Thoracic aorta (tissue), 2 donors: ENCODE measurements around the gene KLHL3. TPM values are rescaled to one million over a fixed set of nuclear protein-coding genes. Genes with fewer than 3 reads are reported as not detected.

Source experiments
- ATAC-seq: fragments of 150-250 bp; one replicate; pipeline ENCODE4 v1.8.0; 2017; ENCODE audit warnings: low read depth; ENCODE audit not compliant: insufficient number of reproducible peaks, low FRiP score
- DNase-seq: peaks from one replicate; pipeline ENCODE4 v3.0.0-alpha.2; 2020; ENCODE audit warnings: low spot score
- H3K27ac ChIP-seq, 2 donors: fragments of 200-600 bp; sonication (generic); 1 replicate in 1 of 2; 2 replicates in 1 of 2; pipeline ENCODE4 v1.5.1; 2016; ENCODE audit warnings: mild to moderate bottlenecking in 2 of 2, moderate library complexity in 2 of 2
- H3K27me3 ChIP-seq: fragments of 200-600 bp; sonication (generic); replicated peaks from 2 replicates; pipeline ENCODE4 v1.6.0; 2016; ENCODE audit warnings: mild to moderate bottlenecking; ENCODE audit not compliant: insufficient read depth
- H3K36me3 ChIP-seq: fragments of 200-600 bp; sonication (generic); one replicate; pipeline ENCODE4 v1.5.1; 2016
- H3K4me1 ChIP-seq, 2 donors: fragments of 200-600 bp; sonication (generic); 1 replicate in 1 of 2; 2 replicates in 1 of 2; pipeline versions ENCODE4 v1.5.1 to v1.6.0; 2016; ENCODE audit warnings: low read depth in 2 of 2, mild to moderate bottlenecking in 1 of 2; ENCODE audit not compliant: control insufficient read depth in 1 of 2
- H3K4me3 ChIP-seq: fragments of 200-600 bp; sonication (generic); 2 replicates; pipeline ENCODE4 v1.5.1; 2016; ENCODE audit warnings: mild to moderate bottlenecking
- H3K9me3 ChIP-seq: fragments of 200-600 bp; sonication (generic); 2 replicates; pipeline ENCODE4 v1.5.1; 2016
- total RNA-seq, 2 donors: library from RNA; depleted of rRNA; stranded (reverse); fragments of >200 nt; gene quantifications; one replicate each; pipeline versions ENCODE4 v1.1.0 to v1.2.3, GENCODE V29; 2016
- TF ChIP-seq, protein P1 (sequence below): fragments of 200-600 bp; sonication (generic); IDR thresholded peaks from one replicate; pipeline ENCODE4 v1.5.1; 2019; ENCODE audit warnings: antibody characterized with exemption

KLHL3 gene
- total RNA-seq, 2 donors from 2014 or later = 9.1 to 12.8 TPM

DNA sequence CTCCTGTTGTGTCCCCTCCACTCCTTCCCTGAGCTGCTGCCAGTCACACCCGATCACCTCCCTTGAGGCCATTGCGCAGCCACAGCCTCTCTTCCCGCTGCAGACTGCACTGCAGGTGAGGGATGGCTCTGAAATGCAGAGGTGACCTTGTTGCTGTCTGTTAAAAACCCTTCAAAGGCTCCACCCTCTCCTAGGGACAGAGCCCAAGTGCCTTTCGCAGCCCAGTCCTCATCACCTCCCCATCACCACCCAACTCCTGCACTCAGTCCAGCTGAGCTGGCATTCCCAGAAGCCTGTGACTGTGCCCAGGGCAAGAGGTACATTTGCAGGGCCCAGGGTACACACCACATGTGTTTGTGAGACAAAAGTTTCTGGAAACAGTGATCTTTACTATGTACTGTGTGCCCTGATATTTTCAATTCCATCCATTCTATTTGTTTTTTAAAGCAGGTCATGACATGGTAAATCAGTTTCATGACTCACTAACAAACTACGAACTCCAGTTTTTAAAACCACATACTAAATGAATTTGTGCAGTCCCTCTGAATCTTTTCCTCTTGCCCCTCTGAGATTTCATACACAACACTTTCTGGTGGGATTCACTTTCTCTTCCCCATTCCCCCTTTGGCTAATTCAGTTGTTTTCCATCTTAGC is 163.7 kb downstream of the KLHL3 start:
- H3K27me3 ChIP-seq = no peaks in the 10 kb centered on the region
- TF ChIP-seq, protein P1, sequence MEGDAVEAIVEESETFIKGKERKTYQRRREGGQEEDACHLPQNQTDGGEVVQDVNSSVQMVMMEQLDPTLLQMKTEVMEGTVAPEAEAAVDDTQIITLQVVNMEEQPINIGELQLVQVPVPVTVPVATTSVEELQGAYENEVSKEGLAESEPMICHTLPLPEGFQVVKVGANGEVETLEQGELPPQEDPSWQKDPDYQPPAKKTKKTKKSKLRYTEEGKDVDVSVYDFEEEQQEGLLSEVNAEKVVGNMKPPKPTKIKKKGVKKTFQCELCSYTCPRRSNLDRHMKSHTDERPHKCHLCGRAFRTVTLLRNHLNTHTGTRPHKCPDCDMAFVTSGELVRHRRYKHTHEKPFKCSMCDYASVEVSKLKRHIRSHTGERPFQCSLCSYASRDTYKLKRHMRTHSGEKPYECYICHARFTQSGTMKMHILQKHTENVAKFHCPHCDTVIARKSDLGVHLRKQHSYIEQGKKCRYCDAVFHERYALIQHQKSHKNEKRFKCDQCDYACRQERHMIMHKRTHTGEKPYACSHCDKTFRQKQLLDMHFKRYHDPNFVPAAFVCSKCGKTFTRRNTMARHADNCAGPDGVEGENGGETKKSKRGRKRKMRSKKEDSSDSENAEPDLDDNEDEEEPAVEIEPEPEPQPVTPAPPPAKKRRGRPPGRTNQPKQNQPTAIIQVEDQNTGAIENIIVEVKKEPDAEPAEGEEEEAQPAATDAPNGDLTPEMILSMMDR = no peak
- H3K4me3 ChIP-seq = no peak overlapping the region
- ATAC-seq = no peak
- no peaks in the 10 kb centered on the region for H3K4me1 ChIP-seq
- H3K9me3 ChIP-seq = no peaks in the 10 kb centered on the region
- H3K27ac ChIP-seq = no peak overlapping the region
- DNase-seq = no peak
- H3K36me3 ChIP-seq = no peaks in the 10 kb centered on the region

- no peak overlapping the region for H3K27ac ChIP-seq
- ATAC-seq = no peak
- no peaks in the 10 kb centered on the region for H3K9me3 ChIP-seq
- TF ChIP-seq, protein P1 = no peak
- DNase-seq = no peak
- H3K4me3 ChIP-seq = no peak overlapping the region
- H3K36me3 ChIP-seq = no peaks in the 10 kb centered on the region
- H3K4me1 ChIP-seq = peaks cover 0 to 19% of the 10 kb centered on the region in 2 donors
- H3K27me3 ChIP-seq = no peaks in the 10 kb centered on the region
Measured at GRCh38 chr5:137570070-137570469, 165.8 kb downstream of the KLHL3 start.

Other genes with a start within 250 kb of the KLHL3 start
- gene SPOCK1, start 236.8 kb downstream of the KLHL3 start, total RNA-seq = 10 to 100 TPM; 25.2 to 43.2 TPM
- 10 to 100 TPM in 1 of 2 donors, 1 to 10 TPM in 1; 9.3 to 14.9 TPM for gene HNRNPA0, start 18.3 kb upstream of the KLHL3 start, total RNA-seq
- gene MYOT, start 131.8 kb upstream of the KLHL3 start, total RNA-seq = 10 to 100 TPM; 16.3 to 16.4 TPM
- not detected for gene PKD2L2, start 153.4 kb upstream of the KLHL3 start, total RNA-seq